ENCODE measurements around the gene ENOPH1. TPM values are rescaled to one million over a fixed set of nuclear protein-coding genes. Genes with fewer than 3 reads are reported as not detected.
"Not testable (repeated sequence)": the region's sequence is repeated elsewhere in the genome, so short reads cannot be mapped to it uniquely, and the experiment has no call there.

Gene ENOPH1
- 68.0 and 73.0 TPM in 2 replicates for total RNA-seq

DNA sequence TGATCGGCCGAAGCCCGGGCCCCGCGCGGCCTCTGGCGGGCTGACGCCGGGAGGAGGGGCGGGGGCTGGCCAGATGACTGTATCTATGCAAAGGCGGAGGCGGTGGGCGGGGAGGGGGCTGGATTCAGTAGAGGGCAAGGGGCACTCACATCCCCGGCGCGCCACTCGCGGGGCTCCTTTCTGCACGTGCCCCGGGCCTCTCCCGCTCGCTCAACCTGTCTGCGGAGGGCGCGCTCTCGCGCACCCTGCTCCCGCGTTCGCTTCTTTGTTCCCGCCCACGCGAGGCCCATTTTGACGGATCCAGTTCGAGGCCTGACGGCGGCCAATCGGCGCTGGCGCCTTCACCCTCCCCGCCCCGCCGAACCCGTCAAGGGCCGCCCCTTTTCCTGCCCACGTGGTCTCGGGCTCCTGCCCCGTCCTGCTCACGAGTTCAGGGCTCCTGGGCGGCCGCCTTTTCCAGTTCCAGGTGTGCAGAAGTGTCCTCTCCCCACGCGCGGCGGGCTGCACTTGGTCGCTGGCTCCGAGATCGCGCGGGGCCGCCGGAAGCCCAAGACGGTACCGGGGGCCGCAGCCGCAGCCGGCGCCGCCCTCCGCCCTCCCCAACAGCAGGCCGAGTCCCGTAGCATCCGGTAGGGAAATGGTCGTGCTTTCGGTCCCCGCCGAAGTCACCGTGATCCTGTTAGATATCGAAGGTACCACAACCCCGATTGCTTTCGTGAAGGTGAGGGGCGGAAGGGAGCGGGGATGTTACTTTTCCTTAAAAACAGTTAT, at the start of gene ENOPH1, which contains the start of gene HNRNPDL:
Gene ENOPH1 (plus strand): TSS at position 398 of the 771 bp plus-strand sequence. CDS start 240 bp downstream, at position 638.
Gene HNRNPDL (minus strand): TSS at position 270 of the 771 bp plus-strand sequence. CDS start 772 bp downstream, outside the sequence.
- peaks cover 60% of the 10 kb centered on the region for H3K4me1 Mint-ChIP-seq
- H3K36me3 Mint-ChIP-seq (ENCODE audit: low read depth) = peaks cover 61% of the 10 kb centered on the region
- no peaks in the 10 kb centered on the region for H3K27me3 Mint-ChIP-seq
- H3K4me3 Mint-ChIP-seq = peak within 1 kb of the TSS; percentile 96
- H3K27ac Mint-ChIP-seq = peak within 1 kb of the TSS; percentile 99
- intact Hi-C loops (cut with micrococcal nuclease) = loop anchor here (5.0 kb wide), 1 partner anchor 927 kb away; no protein-coding TSS in a partner anchor
- DNase-seq = peak; percentile 99
- H3K9me3 Mint-ChIP-seq = no peaks in the 10 kb centered on the region

DNA sequence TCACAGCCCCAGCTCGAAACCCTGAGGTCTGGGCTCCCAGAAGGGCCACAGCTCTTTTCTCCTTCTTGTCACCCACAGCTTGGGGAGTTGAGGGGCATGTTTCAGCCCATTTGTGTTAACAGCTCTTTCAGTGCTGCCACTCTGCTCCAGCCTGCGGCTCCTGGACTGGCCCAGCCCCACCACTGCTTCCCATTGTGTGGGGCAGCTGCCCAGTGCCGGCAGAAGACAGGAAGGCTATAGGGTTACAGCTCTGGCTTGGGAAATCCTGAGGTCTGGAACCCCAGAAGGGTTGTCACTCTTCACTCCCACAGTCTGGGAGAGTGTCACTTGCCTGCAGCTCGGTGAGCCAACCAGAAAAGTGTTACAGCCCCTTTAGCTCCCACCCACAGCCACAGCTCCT, 49.6 kb upstream of the ENOPH1 start:
- Mint-ChIP-seq H3K27me3 (peaks cover 8% of the 10 kb centered on the region), H3K9me3 (peaks cover 3% of the 10 kb centered on the region), H3K4me1 (peaks cover 13% of the 10 kb centered on the region), H3K36me3 (ENCODE audit: low read depth) (peaks cover 17% of the 10 kb centered on the region), H3K4me3 (no peak overlapping the region), H3K27ac (no peak overlapping the region)
- intact Hi-C loops (cut with micrococcal nuclease) = no loop called here
- no peak for DNase-seq

DNA sequence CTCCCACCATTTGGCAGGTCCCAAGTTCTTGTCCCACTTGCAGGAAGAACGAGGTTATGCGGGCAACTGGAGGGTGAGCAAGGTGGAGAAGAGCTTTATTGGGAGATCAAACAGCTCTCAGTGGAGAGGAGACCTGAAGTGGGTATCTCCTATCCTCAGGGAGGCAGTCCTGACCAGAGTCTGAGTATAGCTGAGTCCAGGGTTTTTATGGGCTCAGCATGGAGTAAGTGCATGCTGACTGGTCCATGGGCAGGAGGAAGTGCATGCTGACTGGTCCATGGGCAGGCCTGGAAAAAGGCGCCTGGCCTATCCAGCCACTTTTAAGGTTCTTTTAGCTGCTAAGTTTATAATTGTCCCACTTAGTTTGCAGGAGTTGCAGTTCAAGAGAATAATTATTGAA, 49.2 kb upstream of the ENOPH1 start:
- Mint-ChIP-seq H3K27ac (no peak overlapping the region), H3K36me3 (ENCODE audit: low read depth) (peaks cover 12% of the 10 kb centered on the region), H3K4me3 (no peak overlapping the region), H3K9me3 (peaks cover 5% of the 10 kb centered on the region), H3K27me3 (peaks cover 10% of the 10 kb centered on the region), H3K4me1 (peaks cover 9% of the 10 kb centered on the region)
- intact Hi-C loops (cut with micrococcal nuclease) = no loop called here
- DNase-seq = no peak

DNA sequence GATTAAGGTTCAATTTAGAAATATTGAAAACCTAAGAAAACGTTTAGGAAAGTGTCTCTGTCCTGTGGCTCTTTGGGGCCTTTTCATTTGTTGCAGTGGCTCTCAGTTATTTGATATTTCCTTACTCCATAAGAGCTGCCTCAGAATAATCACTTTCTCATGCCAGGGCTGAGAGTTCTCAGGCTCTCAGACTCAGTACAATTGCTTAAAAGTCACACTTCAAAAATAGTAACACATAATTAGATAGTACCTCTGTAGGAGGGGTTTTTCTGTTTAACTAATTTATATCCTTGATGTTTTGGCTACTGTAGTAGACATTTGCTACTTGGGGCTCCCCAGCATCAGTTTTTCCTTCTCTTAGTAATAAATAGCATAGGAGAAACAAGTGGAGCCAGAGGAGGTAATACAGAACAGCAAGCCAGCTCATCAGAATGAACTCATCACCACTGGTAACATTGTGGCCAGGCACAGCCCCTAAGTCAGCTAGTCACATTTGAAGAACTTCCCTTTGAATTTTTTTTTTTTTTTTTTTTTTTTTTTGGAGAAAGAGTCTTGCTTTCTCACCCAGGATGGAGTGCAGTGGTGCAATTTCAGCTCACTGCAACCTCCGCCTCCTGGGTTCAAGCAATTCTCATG, 48.6 kb upstream of the ENOPH1 start:
- H3K27me3 Mint-ChIP-seq = peaks cover 10% of the 10 kb centered on the region
- intact Hi-C loops (cut with micrococcal nuclease) = no loop called here
- H3K27ac Mint-ChIP-seq = no peak overlapping the region
- H3K4me1 Mint-ChIP-seq = peaks cover 6% of the 10 kb centered on the region
- peaks cover 9% of the 10 kb centered on the region for H3K36me3 Mint-ChIP-seq (ENCODE audit: low read depth)
- H3K4me3 Mint-ChIP-seq = no peak overlapping the region
- H3K9me3 Mint-ChIP-seq = peaks cover 5% of the 10 kb centered on the region
- DNase-seq = no peak

DNA sequence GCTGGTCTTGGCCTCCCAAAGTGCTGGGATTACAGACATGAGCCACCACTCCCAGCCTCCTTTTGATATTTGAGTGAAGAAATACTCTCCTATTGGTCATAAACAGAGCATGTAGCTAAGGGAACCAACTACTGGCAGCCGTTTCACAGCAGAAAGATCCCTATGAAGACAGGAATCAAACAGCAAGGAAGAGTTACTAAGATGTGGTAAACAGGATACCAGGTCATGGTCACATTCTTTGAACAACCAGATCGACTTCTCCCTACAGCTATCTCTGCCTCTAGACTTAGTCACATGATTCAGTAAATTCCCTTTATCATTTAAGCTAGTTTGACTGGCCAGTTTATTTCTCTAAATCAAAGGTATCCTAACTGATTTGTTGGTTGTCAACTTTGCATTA, 47.6 kb upstream of the ENOPH1 start:
- H3K9me3 Mint-ChIP-seq = peaks cover 5% of the 10 kb centered on the region

DNA sequence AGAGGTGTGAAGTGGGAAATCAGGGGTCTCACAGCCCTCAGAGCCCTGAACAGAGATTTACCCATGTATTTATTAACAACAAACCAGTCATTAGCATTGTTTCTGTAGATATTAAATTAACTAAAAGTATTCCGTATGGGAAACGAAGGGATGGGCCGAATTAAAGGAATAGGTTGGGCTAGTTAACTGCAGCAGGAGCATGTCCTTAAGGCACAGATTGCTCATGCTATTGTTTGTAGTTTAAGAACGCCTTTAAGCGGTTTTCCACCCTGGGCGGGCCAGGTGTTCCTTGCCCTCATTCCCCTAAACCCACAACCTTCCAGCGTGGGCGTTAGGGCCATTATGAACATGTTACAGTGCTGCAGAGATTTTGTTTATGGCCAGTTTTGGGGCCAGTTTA, 44.1 kb upstream of the ENOPH1 start:
- H3K4me3 Mint-ChIP-seq; H3K9me3 Mint-ChIP-seq; intact Hi-C loops (cut with micrococcal nuclease); H3K4me1 Mint-ChIP-seq; H3K27ac Mint-ChIP-seq; H3K36me3 Mint-ChIP-seq (ENCODE audit: low read depth); DNase-seq; H3K27me3 Mint-ChIP-seq: not testable (repeated sequence)

More for the DNA sequence above, 47.6 kb upstream of the ENOPH1 start:
- H3K4me3 Mint-ChIP-seq = no peak overlapping the region
- DNase-seq = no peak
- H3K36me3 Mint-ChIP-seq (ENCODE audit: low read depth) = peaks cover 6% of the 10 kb centered on the region
- intact Hi-C loops (cut with micrococcal nuclease) = no loop called here
- H3K4me1 Mint-ChIP-seq = peaks cover 4% of the 10 kb centered on the region
- no peak overlapping the region for H3K27ac Mint-ChIP-seq
- peaks cover 10% of the 10 kb centered on the region for H3K27me3 Mint-ChIP-seq

DNA sequence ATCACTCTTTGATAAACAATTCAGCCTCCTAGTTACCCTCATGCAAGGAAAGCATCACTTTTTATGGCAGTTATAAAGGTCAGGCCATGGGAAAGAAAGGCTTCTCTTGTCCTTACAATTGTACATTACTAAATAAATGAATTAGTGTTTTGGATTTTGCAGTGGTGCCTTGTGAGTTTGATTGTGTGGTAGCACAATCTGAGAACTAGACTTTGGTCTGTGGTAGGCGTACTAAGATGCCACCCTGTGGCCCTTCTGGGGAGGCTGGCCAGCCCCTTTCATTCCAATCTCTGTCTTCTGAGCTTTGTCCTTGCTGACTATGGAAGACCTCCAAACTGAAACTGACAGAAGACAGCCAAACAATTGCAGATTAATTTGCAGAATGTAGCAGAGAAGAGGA, 42.0 kb upstream of the ENOPH1 start:
- no peak overlapping the region for H3K27ac Mint-ChIP-seq
- DNase-seq = no peak
- no peak overlapping the region for H3K4me3 Mint-ChIP-seq
- peaks cover 5% of the 10 kb centered on the region for H3K9me3 Mint-ChIP-seq
- H3K4me1 Mint-ChIP-seq = no peaks in the 10 kb centered on the region
- H3K27me3 Mint-ChIP-seq = peaks cover 10% of the 10 kb centered on the region
- intact Hi-C loops (cut with micrococcal nuclease) = no loop called here
- no peaks in the 10 kb centered on the region for H3K36me3 Mint-ChIP-seq (ENCODE audit: low read depth)

DNA sequence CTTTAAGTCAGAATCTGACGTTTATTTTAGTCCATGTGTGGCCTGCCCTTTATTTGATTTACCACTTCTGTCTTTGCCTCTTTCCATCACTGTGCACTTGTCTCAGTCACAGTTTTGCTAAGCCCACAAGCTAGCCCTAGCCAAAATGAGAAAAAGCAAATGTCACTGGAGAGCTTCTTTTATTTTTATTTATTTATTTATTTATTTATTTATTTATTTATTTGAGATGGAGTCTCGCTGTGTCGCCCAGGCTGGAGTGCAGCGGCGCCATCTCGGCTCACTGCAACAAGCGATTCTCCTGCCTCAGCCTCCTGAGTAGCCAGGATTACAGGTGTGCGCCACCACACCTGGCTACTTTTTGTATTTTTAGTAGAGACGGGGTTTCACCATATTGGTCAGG, 40.3 kb upstream of the ENOPH1 start:
- H3K36me3 Mint-ChIP-seq (ENCODE audit: low read depth); H3K27me3 Mint-ChIP-seq; H3K9me3 Mint-ChIP-seq; H3K4me3 Mint-ChIP-seq; H3K27ac Mint-ChIP-seq; H3K4me1 Mint-ChIP-seq; DNase-seq; intact Hi-C loops (cut with micrococcal nuclease): not testable (repeated sequence)

DNA sequence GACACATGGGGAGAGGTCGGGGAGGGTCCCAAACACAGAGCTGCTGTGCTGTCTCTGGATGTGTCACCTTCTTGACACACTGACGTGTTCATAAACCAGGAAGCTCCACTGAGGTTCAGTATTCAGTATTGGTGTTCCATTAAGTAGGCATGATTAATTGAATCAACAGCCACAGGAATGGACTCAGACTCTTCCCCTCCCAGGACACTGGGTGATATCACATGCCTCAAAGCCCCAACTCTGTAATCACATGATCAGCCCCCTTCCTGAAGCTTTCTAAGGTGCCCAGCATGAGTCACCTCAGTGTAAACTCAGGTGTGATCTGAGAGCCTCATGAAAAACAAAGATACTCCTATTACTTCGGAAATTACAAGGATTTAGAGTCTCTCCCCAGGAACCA, 35.5 kb upstream of the ENOPH1 start:
- intact Hi-C loops (cut with micrococcal nuclease) = no loop called here
- Mint-ChIP-seq H3K4me1 (peaks cover 2% of the 10 kb centered on the region), H3K4me3 (no peak overlapping the region), H3K27me3 (peaks cover 4% of the 10 kb centered on the region), H3K9me3 (no peaks in the 10 kb centered on the region), H3K36me3 (ENCODE audit: low read depth) (no peaks in the 10 kb centered on the region), H3K27ac (no peak overlapping the region)
- no peak for DNase-seq

DNA sequence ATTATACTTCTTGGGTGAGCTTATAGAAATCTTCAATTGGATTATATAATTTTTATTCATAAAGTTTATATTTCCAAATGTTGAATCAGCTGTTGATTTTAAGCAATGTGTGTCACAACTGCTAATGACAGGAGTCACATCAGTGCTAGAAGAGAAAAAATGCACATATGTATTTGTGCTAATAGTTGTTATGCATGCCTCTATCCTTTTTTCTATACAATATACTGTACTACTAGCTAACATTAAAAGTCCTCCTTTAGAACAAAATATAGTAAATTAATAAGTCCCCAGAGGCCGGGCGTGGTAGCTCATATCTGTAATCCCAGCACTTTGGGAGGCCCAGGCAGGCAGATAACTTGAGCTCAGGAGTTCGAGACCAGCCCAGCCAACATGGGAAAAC, 32.9 kb upstream of the ENOPH1 start:
- H3K27ac Mint-ChIP-seq = no peak overlapping the region
- no peak for DNase-seq
- intact Hi-C loops (cut with micrococcal nuclease) = no loop called here
- H3K4me3 Mint-ChIP-seq = no peak overlapping the region
- H3K9me3 Mint-ChIP-seq = no peaks in the 10 kb centered on the region
- H3K4me1 Mint-ChIP-seq = peaks cover 2% of the 10 kb centered on the region
- no peaks in the 10 kb centered on the region for H3K36me3 Mint-ChIP-seq (ENCODE audit: low read depth)
- H3K27me3 Mint-ChIP-seq = peaks cover 16% of the 10 kb centered on the region

DNA sequence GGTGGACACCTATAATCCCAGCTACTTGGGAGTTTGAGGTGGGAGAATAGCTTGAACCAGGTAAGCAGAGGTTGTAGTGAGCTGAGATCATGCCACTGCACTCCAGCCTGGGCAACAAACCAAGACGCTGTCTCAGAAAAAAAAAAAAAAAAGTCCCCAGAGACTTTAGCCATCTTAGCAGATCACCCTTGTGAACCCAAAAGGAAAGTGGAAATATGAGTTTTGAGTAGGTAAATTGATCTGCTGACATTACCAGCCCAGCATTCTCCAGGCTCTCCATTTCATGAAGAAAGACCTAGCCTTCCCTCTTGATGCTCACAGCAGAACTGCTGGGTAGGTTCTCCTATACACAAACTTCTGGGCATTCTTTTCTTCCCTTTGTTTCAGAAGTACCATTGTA, 32.1 kb upstream of the ENOPH1 start:
- intact Hi-C loops (cut with micrococcal nuclease) = no loop called here

DNA sequence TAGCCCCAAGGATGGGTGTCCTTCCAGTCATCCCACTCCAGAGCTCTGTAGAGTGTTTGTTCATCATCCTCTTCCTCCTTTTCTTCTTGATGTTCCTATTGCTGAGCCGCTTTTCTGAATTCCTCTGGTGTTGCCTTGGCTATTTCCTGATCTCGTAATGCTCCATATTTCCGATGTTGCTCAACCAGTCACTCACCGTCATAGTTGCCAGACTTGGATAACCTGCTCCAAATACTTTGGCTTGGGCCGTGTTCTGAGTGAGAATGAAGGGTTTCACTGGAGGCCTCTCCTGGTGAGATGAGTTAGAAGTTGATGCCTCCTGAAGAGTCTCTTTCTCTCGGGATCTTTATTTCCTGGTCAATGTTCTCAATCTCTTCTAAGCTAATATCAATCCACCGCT, 28.8 kb upstream of the ENOPH1 start:
- Mint-ChIP-seq H3K27me3 (peaks cover 21% of the 10 kb centered on the region), H3K4me3 (no peak overlapping the region), H3K4me1 (no peaks in the 10 kb centered on the region), H3K27ac (no peak overlapping the region), H3K36me3 (ENCODE audit: low read depth) (no peaks in the 10 kb centered on the region), H3K9me3 (no peaks in the 10 kb centered on the region)
- intact Hi-C loops (cut with micrococcal nuclease) = no loop called here
- no peak for DNase-seq

More for the DNA sequence above, 32.1 kb upstream of the ENOPH1 start:
- no peaks in the 10 kb centered on the region for H3K36me3 Mint-ChIP-seq (ENCODE audit: low read depth)
- H3K27ac Mint-ChIP-seq = no peak overlapping the region
- H3K9me3 Mint-ChIP-seq = no peaks in the 10 kb centered on the region
- H3K27me3 Mint-ChIP-seq = peaks cover 18% of the 10 kb centered on the region
- peaks cover 2% of the 10 kb centered on the region for H3K4me1 Mint-ChIP-seq
- H3K4me3 Mint-ChIP-seq = no peak overlapping the region
- DNase-seq = no peak

DNA sequence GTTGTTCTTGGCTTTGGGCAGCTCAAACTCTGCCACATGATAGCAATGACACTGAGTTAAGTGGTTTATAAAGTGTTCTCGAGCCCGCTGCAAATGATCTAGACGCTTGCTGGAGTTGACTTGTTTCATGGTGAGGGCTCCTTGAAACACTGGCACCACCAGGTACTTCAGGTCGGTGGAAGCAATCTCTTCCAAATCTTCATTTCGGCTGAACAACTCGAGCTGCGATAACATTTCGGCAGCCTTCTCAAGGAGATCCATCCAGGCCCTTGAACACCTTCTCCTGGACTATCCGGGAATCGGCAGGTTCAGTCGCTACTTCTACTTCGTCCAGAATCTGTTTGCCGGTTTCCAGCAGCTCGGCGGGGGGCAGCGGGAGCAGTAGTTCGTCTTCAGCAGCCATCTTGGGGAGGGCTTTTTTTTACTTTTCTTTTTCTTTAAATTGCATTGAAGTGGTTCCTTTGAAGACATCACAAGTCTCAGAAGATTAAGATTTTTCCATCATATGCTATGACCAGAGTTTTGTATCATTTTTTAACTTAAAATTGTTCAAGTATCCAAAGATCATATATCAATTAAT, 28.1 kb upstream of the ENOPH1 start:
- intact Hi-C loops (cut with micrococcal nuclease) = no loop called here
- H3K36me3 Mint-ChIP-seq (ENCODE audit: low read depth) = no peaks in the 10 kb centered on the region
- H3K27me3 Mint-ChIP-seq = peaks cover 21% of the 10 kb centered on the region
- H3K27ac Mint-ChIP-seq = no peak overlapping the region
- no peaks in the 10 kb centered on the region for H3K9me3 Mint-ChIP-seq
- H3K4me1 Mint-ChIP-seq = no peaks in the 10 kb centered on the region
- no peak for DNase-seq
- H3K4me3 Mint-ChIP-seq = no peak overlapping the region

DNA sequence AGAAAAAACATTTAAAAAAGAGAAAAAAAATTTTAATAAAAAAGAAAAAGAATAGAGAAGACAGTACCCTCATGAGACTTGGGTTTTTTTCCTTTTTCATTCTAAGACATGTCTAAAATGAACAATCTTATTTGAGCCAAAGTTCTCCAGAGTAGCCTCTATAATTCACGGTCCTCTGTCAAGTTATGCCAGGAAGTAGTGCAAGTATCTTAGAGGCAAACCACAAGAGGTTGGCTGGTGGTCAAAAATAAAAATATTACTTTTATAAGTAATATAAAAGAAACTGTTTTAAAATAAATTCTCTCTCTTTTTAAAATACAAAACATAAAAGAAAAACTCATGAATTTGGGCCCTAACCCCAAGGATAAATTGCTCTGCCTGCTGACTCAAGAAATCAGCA, 26.7 kb upstream of the ENOPH1 start:
- intact Hi-C loops (cut with micrococcal nuclease) = no loop called here
- no peak for DNase-seq
- H3K27me3 Mint-ChIP-seq = peaks cover 18% of the 10 kb centered on the region
- H3K9me3 Mint-ChIP-seq = no peaks in the 10 kb centered on the region
- no peak overlapping the region for H3K27ac Mint-ChIP-seq
- no peak overlapping the region for H3K4me3 Mint-ChIP-seq
- H3K36me3 Mint-ChIP-seq (ENCODE audit: low read depth) = no peaks in the 10 kb centered on the region
- no peaks in the 10 kb centered on the region for H3K4me1 Mint-ChIP-seq
